Pulmonary artery endothelial cell (primary cell): ENCODE results near the gene FER1L5. TPM values are rescaled to one million over a fixed set of nuclear protein-coding genes. Genes with fewer than 3 reads are reported as not detected.

Experiments used
- DNase-seq: peaks from one replicate; pipeline ENCODE4 v3.0.0-alpha.2; 2011; ENCODE audit warnings: low read depth, low spot score
- total RNA-seq: library from RNA; depleted of rRNA; stranded (reverse); fragments of >200 nt; gene quantifications from 2 replicates; pipeline ENCODE4 v1.2.3, GENCODE V29; 2014

FER1L5 gene
- total RNA-seq, 1 donor from 2014 or later = not detected

DNA sequence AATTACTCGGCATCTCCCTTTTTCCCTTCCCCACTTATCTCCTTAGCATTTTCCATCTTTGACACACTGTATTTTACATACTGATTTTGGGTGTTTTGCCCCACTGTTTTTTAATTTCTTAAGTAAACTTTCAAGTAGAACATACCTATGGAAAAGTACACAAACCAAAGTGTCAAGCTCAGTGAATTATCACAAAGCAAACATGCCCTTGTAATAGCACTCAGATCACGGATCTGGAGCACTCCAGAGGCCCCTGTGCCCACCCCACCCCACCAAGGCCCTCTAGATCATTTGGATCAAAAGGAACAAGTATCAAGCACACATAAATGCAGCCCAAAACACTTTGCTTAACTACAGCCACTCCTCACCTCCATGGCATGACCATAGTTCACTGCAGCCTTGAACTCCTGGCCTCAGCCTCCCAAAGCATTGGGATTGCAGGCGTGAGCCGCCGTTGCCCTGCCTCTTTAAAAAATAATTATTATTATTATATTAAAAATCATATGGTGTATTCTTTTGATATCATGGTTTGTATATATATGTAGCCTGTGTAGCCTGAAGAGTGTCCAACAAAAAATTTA, 38.1 kb downstream of the FER1L5 start:
- no peak for DNase-seq

DNA sequence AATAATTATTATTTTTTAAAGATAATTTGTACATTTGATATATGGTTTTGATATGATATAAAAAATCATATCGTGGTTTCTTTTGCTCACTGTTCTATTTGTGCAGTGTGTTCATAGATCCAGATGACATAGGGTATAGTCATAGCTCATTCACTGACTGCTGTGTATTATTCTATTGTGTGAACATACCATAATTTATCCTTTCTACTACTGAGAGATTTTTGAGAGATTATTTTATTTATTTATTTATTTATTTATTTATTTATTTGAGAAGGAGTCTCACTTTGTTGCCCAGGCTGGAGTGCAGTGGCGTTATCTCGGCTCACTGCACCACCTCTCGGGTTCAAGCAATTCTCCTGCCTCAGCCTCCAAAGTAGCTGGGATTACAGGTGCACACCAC, 39.0 kb downstream of the FER1L5 start:
- DNase-seq = no peak

DNA sequence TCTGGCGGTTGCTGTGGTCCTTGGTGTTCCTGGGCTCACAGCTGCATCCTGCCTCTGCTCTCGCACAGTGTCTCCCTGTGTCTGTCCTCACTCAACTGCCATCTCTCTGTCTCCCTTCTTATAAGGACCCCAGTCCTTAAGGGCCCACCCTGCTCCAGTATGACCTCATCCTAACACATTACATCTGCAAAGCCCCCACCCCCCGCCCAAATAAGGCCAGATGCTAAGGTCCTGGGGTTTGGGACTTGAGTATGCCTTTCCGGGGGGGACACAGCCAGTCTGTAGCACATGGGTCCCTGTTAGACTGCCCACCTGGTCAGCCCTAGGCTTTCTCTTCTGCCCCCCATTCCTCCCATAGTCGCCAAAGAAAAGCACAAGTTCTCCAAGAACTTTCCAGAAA, 40.7 kb downstream of the FER1L5 start:
- DNase-seq = no peak

DNA sequence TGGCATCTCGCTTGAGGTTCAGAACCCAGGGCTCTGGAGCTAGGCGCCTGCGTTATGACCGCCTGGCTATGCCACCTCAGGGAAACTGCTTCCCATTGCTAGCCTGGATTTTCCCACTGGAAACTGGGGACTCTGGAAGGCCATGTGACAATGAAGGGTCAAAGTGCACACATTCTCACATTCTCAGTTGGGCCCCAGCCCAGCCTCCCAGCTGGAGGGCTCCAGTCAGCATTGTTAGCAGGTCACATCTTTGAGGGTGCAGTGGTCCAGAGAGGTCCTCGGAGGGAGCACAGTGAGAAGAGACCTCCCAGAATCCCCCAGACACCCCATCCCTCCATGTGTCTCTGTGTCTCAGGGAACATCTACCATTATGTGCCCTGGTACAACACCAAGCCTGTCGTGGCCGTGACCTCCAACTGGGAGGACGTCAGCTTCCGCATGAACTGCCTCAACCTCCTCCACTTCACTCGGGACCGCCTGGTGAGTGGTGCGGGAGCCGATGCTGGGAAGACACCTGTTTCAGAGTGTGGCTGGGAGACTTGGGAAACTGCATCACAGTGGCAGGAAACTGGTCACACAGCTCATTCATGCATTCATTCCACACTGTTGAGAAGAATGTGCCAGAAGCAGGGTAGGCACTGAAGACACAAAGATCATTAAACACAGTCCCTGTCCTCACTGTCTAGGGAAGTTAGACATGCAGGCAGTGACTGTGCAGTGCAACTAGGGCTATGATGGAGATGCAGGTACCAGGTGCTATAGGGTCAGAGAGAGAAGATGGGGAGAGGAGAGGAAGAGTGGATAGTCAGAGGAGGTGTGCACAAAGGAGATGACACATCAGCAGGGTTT, 41.6 kb downstream of the FER1L5 start:
- DNase-seq = no peak

DNA sequence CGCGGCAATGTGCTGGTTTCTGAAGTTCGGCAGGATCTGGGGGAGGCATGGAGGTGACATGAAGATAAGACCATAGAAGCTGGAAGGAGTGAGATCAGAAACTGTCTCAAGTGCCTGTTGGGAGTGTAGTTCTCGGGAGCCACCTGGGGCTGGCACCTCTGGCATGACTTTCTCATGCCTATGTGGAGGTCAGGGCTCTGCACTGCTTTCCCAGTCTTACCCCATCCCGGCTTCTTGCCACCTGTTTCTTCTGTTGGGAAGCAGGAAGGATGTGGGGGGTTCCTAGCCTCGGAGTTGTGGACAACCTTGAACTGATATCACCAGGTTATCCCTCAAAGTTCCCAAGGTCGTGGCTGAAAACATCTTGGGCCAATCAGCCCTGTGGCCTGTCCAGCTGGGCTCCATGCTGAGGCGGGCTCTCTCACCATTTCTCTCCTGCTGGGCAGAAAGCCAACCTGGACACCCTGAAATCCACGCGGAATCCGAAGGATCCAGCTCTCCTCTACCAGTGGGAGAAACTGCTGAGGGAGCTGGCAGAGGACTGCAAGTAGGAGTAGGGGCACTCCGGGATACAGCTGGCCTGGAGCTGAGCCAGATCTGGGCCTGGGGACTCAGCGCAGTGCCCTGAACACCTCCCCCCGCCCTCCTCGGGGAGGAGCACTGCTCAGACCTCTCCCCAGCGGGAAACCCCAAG, 42.5 kb downstream of the FER1L5 start:
- DNase-seq = no peak

DNA sequence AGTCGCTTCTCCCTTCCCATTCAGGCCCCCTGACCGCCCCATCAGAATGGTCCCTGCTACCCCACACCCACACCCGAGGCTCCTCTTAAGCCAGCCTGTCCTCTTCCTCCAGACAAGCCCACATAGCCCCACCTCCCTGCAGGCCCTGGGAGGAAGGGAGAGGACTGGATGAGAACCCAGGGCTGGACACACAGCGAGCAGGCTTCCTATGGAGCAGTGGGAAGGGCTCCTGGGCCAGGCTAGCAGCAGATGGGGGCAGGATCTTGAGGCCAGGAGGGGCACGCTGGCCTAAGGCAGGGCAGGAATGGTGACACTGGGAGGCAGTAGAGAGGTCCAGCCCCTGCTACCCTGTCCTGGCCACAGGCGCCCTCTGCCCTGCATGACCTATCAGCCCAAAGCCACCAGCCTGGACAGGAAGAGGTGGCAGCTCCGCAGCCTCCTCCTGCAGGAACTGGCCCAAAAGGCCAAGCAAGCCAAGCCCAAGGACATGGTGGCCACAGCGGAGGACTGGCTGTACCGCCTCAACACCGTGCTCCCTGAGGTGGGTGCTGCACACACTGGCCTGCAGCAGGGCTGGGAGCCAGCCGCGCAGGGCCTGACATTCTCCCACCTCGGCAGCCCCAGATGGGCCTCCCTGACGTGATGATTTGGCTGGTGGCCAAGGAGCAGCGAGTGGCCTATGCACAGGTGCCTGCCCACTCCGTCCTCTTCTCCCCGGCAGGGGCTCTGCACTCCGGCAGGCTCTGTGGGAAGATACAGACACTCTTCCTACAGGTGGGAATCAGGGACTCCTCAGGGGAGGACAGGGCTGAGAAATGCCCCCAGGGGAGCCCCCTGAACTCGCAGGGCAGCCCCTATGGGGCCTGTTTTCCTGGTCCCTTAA, 43.3 kb downstream of the FER1L5 start:
- no peak for DNase-seq

DNA sequence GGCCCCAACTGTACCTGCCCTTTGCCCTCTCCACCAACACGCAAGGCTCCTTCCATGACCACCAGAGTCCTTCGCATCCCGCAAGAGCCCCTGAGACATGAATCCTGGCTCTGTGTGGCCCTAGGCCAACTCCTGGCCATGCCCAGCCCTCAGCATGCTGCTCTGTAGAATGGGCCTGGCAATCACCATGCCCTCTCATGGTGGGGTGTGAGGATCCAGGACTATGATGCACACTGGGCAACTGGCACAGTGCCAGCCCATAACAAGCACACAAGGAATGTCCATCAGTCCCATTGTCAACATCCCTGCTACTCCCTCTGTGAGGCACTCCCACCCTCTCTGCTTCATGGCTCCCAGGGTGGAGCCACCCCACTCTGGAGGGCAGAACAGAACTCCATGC, 44.7 kb downstream of the FER1L5 start:
- DNase-seq = no peak

DNA sequence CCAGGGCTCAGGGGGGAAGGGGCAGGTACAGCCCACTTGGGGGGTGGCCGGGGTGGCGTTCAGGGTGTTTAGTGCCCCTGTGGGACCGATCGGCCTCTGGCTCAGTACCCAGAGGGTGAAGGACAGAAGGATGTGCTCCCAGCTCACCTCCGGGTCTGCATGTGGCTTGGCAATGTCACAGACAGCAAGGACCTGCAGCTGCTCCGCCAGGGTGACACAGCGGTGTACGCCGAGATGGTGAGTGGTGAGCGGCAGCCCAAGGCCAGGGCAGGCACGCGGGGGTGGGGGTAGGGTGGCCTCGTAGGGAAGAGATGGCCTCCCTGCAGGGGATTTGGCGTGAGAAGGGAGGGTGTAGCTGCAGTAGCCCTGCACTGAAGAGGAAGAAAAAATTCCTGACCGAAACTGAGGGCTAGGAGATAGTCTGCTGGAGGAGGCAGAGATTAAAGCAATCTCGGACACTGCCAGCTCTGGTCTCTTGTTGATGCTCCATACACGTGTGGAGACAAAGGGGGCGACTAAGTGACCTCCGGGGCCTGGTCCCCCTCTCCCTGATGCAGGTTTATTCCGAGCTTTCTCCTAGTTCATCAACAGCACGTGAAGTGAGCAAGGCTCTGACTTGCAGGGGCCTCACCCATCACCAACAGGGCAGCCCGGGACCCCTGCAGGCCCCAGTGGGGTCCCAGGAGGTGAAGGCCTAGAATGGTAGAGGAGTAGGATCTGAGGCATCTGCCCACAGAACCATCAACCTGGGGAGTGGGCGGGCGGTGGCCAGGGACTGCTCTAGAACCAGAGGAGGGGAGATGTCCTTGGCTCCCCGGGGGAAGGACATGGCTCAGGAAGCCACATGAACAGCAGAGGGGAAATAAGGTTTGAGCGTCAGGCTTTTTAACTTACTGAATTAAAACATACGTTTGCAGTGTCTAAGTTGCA, 45.4 kb downstream of the FER1L5 start:
- DNase-seq = no peak

DNA sequence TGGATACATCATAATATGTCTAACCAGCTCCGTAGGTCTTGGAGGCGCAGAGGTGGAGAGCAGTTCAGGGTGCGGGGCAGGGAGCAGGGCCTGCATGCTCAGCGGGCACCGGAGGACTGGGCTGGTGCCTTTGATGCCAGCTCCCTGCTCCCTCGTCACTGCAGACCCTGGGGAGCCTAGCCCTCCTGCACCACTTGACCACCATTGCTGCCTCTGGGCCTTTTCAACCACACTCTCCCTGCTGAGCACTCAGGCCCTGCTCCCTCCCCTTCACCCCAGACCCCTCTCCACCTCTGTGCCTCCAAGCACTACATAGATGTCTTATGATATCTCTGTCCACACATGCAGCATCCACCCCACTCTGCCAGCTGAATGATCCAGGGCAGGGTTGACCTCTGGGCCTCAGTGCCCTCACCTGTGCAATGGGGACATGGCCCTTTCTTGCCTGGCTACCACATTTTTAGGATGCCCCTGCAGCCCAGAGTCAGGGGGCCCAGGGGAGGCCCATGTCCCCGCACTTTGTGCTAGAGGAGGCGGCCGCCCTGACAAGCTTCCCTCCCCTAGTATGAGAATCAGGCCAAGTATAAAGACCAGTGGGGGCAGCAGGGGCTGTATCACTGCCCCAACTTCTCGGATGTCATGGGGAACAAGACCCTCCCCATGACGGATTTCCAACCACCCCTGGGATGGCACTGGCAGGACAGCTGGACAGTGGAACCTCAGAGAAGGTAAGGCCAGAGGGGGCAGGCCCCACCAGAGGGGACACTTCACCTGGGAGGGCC, 46.3 kb downstream of the FER1L5 start:
- no peak for DNase-seq

DNA sequence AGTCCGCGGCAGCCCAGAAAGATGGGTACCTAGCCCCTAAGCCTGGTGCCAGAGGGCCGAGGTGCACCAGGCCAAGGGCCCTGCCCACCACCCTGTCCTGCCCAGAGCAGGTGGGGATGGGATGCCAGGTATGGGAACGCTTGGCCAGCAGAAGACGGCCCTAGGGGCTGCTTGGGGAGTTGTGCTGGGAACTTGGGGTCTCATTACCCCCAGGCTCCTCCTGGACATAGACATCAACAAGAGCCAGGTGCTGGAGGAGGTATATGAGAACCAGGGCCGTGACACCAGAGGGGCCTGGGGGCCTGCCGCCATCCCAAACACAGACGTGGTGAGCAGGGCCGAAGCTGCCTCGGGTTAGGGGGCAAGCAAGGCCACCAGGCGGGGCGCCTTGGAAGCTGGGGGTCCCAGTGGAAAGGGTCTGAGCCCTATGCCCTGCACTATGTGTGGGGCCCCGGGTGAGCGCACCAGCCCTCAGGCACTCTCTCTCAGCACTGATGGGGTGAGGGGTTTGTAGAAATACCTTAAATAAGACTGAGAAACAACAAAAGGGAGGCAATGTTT, 46.9 kb downstream of the FER1L5 start:
- no peak for DNase-seq

DNA sequence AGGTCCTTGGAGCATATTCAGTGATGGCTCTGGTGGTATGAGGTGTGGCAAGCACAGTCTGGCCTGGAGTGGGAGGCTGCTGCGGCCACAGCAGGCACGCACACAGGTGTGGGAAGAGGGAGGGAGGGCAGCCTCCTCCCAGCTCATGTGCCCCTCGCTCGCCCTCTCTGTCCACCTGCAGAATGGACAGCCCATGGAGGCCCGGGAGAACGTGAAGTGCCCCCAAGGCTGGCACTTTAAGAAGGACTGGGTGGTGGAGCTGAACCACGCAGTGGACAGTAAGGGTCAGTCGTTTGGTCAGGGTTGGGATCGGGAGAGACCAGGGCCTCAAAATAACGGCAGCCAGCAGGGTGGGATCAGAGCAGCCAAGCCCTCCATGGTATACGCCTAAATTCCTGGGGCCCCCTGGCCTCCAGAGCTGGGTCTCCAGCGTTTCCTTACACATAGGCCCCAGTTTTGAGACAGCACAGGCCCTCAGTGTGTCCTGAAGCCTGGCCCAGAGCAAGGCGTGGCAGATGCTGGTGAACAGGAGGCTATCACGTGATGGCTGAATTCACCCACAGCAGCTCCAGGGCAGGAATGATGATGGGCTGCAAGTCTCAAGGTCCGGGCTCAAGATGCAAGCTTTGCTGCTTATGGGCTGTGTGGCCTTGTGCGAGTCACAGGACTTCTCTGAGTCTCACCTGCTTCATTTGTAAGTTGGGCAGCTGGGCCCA, 47.9 kb downstream of the FER1L5 start:
- DNase-seq = no peak

DNA sequence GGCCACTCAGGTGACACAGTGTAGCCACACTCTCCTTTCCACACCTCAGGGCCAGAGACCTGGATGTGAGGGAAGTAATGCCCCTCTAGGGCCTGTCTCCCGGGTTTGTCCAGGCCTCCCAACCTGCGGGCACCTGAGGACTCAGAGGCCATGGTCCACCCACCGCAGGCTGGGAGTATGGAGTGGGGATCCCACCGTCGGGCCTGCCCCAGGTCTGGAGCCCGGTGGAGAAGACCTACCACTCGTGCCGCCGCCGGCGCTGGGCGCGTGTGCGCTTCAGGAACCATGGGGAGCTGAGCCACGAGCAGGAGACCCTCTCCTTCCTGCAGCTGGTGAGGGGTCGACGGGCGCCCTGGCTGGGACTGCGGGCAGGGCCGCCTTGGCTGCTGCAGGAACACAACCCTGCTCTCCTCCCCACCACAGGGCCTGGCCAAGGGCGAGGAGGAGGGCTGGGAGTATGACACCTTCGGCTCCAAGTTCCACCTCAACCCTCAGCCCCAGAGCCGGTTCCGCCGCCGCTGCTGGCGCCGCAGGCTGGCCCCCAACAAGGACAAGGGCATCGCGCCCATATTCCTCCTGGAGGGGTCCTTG, 48.6 kb downstream of the FER1L5 start:
- DNase-seq = no peak

DNA sequence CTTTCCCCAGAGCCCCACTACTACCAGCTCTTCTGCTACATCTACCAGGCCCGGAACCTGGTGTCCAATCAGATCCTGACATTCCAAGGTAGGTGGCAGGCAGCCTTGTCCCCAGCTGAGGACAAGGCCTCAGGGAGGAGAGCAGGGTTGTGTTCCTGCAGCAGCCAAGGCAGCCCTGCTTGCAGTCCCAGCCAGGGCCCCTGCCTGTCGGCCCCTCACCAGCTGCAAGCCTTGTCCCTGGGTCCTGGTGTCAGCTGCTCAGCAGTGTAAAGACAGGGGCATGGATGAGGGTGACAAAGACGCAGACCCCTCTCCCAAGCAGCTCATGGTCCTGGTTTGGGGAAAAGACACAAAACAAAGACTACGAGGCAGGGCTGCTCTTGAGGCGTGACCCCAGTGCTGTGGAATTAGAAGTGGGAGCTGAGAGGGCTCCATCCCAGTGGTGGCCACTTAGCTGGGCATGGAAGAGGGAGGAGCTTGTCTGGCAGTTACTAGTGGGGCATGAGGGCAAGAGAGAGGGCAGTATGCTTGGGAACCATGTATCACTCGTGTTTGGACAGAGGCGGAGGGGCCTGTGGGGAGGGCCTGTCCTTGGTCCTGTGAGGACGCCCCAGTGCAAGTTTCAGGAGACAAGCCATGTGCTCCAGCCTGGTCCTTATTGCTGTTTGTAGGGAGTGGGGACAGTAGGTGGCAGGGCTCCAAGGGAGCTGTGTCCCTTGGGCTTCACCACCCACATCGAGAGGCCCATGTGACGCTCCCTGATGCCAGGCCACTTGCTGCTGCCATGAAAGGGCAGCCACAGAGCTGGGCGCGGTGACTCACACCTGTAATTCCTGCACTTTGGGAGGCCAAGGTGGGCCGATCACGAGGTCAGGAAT, 49.8 kb downstream of the FER1L5 start:
- DNase-seq = no peak

DNA sequence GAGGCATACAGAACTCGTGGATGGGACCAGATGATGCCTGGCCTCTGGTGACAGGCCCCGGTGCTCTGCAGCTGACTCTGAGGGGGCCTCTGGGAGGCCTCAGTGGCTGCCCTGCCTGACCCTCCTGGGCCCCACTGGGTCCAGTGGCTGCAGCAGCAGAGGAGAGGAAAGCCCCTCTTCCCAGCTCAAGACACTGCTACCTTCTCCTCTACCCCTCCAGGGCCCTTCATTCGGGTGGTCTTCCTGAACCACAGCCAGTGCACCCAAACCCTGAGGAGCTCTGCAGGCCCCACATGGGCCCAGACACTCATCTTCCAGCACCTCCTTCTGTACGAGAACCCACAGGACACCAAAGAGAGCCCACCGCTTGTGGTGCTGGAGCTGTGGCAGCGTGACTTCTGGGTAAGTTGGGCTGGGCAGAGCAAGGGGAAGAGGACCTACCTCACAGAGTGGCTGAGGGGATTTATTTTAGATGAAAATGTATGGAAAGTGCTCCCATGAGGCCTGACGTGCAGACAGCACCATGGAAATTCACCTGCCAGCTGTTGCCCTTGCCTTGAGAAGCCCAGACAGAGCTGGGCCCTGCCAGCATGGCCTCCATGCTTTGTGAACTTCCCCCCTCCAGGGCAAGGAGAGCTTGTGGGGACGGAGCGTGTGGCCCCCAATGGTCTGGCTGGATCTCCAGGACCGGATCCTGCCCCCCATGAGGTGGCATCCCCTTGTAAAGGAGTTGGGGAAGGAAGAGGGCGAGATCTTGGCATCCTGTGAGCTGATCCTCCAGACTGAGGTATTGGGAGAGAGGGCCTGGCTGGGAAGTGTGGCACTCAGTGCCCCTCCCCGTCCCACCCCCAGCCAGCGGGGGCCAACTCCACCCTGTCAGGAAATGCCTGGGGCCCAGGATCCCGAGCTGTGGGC, 51.0 kb downstream of the FER1L5 start:
- DNase-seq = no peak

DNA sequence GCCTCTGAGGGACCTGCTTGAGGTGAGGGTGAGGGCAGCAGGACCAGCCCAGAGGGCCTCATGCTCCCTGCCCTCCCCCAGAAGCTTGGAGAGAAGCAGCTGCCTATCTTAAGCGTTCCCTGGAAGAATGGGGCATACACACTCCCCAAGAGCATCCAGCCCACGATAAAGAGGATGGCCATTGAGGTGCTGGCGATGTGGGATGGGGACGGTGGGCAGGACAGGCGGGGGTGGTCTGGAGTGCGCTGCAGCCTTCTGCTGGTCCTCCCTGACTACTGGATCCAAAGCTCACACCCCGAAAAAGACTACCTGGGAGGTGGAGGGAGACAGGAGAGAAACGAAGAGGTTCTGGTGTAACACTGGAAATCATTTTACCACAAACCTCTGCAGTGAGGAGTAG, 51.7 kb downstream of the FER1L5 start:
- no peak for DNase-seq

DNA sequence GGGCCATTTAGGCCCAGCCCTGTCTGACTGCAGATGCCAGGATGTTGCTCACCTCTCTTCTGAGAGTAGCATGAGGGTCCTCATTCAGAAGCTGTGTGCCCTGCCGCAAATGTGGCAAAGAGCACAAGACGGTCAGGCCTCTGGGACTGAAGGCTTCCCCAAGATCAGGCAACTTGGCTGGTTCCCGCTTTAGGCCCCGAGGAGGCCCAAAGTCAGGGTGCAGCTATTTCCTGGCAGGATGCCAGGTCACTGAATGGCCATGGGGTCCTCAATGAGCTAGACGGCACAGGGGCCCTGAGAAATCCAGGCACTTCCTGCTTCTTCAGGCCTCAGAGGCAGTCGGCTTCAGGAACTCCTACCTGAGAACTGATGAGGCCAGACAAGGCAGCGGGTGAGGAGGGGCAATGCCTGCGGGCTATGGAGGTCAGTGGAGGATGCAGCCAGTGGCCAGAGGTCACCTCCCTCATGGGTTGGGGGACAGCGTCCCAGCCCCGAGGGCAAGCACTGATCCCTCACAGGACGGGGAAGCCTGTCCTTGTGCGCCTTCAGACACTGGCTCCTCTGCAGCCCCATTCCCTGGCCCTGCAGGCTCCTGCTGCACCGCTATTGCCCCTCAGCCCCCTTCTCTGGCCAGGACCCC, 52.4 kb downstream of the FER1L5 start:
- no peak for DNase-seq
